Fibroblast of villous mesenchyme (primary cell): ENCODE results near the gene KRT82. TPM values are rescaled to one million over a fixed set of nuclear protein-coding genes. Genes with fewer than 3 reads are reported as not detected.

Experiments used
- DNase-seq: peaks from one replicate; pipeline ENCODE4 v3.0.0-alpha.2; 2010; ENCODE audit warnings: low read depth
- H3K4me3 ChIP-seq: 2 replicates; pipeline ENCODE4 v1.5.1; 2011; ENCODE audit warnings: low read depth, mild to moderate bottlenecking, low read length
- CTCF ChIP-seq: IDR thresholded peaks from 2 replicates; pipeline ENCODE4 v1.5.1; 2012; ENCODE audit warnings: low read depth, mild to moderate bottlenecking, low read length; ENCODE audit not compliant: insufficient read depth
- total RNA-seq: library from RNA; depleted of rRNA; stranded (reverse); fragments of >200 nt; gene quantifications from 2 replicates; pipeline ENCODE4 v1.2.3, GENCODE V29; 2012

KRT82 gene
- total RNA-seq, 1 donor = not detected

DNA sequence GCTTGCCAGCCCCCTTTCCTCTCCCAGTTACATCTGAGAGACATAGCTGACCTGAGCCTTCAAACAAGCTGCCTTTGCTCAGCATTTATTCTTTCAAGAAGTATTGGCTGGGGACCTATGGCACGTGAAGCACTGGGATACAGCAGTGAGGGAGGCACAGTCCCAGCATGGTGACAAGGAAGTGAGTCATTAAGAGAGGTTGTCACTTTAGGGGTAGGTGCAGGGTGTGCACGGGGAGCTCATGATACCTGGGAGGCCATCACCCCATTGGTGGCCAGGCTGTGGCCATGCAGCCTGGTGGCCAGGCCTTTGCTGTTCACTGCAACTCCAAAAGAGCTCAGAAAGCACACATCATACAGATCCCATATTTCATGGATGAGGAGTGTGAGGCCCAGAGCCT is 33.7 kb upstream of the KRT82 start:
- no peak overlapping the region for H3K4me3 ChIP-seq
- DNase-seq = no peak
- no peak for TF ChIP-seq CTCF

GRCh38 chr12:52439420-52439819 is 33.3 kb upstream of the KRT82 start:
- no peak overlapping the region for H3K4me3 ChIP-seq
- no peak for TF ChIP-seq CTCF
- no peak for DNase-seq

DNA sequence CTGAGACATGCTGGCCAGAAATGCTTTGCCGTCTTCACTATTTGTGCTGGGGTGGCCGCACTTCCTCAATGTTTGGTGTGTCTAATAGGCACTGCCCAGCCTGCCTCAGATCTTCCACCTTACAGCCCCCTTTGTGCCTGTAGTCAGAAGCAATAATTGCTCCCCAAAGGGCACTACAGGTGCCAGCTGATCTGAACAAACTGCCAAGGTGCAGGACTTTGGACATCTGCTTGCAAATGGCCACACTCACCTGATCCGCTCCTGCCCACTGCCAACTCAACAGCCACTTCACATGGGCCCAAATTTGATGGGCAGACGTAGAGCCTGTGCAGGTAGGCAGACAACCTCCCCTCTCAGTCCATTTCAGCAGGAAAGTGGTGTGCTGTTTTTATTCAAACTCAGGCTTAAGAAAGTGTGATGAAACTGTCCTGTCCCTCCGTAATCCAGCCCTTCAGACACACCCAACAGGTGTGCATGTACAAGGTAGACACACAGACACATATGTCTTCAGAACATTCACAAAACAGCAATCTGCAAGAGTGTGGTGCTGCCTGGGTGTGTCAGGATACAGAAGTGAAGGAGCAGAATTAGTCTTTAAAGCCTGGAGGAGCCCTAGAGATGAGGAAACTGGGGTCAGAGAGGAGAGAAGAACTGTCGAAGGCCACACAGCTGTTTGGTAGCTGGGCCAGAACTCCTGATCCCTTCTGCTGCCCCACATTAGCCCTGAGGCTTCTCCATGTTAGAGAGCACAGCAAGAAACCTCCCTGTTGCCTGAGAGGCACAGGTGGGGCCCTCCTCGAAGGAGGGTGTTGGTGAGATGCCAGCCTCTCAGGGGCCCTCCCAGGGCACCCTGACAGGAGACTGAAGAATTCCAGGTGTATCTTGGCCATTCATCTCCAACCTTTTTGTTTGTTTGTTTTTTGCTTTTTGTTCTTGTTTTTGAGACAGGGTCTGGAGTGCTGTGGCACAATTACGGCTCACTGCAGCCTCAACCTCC is 32.5 kb upstream of the KRT82 start:
- no peak for DNase-seq
- H3K4me3 ChIP-seq = no peak overlapping the region
- TF ChIP-seq CTCF = no peak

DNA sequence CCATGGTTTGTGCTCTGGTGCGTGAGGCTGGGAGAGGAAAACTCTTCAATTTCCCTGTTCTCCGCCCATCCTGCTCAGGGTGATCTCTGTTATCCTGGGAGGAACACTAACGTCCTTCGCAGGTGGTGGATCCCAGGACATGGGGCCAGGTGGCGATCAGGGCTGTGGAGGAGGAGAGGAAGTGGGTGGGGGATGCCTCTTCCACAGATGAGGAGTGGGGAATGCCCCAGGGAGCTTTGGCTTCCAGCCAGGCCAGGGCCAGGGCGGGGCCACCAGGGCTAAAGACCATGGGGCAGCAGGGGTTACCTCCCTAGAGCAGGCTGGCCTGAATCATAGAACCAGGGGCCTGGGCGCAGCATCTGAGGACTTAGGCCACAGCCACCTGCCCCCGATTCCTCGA is 31.4 kb upstream of the KRT82 start:
- no peak for DNase-seq
- no peak for TF ChIP-seq CTCF
- H3K4me3 ChIP-seq = no peak overlapping the region

- no peak overlapping the region for H3K4me3 ChIP-seq
- no peak for DNase-seq
- no peak for TF ChIP-seq CTCF
These were observed 30.8 kb upstream of the KRT82 start for GRCh38 chr12:52436828-52437474.

DNA sequence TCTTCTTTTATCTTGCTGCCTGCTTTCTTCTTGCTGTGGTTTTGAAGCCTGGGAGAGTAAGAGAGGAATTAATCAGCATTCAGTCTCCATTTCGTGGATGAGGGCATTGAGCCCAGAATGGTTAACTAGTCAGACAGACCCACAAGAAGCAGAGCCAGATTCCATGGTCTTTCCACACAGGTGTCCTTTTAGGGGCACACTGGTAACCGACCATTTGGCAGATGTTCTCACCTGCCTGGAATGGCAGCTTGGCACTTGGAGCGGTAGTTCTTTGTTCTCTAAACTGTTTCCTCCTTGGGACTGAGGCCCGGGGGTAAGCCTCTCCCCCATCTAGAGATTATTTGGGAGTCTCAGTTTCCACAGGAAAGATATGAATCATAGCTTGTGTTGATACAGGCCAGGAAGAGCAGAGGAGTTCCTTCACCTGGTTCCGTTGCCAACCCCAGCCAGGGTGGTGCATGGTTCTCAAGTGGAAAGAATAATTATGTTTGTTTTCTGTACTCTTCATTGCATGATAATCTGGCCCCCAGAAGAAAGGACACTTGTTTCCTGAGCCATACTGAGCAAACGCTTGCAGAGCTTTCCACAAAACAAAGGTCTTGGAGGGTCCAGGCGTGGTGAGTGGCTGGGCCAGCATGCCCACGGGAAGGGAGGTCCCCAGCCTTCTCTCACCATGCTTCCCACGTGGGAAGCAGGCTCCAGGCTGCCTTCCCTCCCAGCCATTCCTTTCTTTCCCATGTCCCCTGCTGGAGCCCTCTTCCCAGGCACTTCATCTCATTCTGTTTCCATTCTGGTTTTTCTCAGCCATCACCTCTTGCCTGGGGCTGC is 30.1 kb upstream of the KRT82 start:
- no peak overlapping the region for H3K4me3 ChIP-seq
- DNase-seq = no peak
- no peak for TF ChIP-seq CTCF
